Measurements from ENCODE around the gene CYP2B6.
"Not testable (repeated sequence)": the region's sequence is repeated elsewhere in the genome, so short reads cannot be mapped to it uniquely, and the experiment has no call there.

GRCh38 chr19:41003656-41004055 is 12.6 kb downstream of the CYP2B6 start:
- TF ChIP-seq POLR2A (IDR thresholded peaks at IDR 0.05): not testable (repeated sequence)
- TF ChIP-seq, protein P1, sequence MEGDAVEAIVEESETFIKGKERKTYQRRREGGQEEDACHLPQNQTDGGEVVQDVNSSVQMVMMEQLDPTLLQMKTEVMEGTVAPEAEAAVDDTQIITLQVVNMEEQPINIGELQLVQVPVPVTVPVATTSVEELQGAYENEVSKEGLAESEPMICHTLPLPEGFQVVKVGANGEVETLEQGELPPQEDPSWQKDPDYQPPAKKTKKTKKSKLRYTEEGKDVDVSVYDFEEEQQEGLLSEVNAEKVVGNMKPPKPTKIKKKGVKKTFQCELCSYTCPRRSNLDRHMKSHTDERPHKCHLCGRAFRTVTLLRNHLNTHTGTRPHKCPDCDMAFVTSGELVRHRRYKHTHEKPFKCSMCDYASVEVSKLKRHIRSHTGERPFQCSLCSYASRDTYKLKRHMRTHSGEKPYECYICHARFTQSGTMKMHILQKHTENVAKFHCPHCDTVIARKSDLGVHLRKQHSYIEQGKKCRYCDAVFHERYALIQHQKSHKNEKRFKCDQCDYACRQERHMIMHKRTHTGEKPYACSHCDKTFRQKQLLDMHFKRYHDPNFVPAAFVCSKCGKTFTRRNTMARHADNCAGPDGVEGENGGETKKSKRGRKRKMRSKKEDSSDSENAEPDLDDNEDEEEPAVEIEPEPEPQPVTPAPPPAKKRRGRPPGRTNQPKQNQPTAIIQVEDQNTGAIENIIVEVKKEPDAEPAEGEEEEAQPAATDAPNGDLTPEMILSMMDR (IDR thresholded peaks at IDR 0.05 in 4 of 5, conservative IDR thresholded peaks at IDR 0.05 in 1 of 5): not testable (repeated sequence)
